Neural cell (in vitro differentiated cells): ENCODE data around the gene SLC19A1. TPM values are rescaled to one million over a fixed set of nuclear protein-coding genes. Genes with fewer than 3 reads are reported as not detected.

Experiments used
- H2AFZ ChIP-seq: fragments of 200-600, 300-800 bp; sonication (generic), shearing (Covaris generic); 2 replicates; pipeline ENCODE4 v1.6.0; 2014; ENCODE audit warnings: low read depth, mild to moderate bottlenecking, antibody characterized with exemption, low read length, moderate library complexity
- H3F3A ChIP-seq: fragments of 200-600 bp; shearing (Covaris generic); 2 replicates; pipeline ENCODE4 v1.6.1; 2016; ENCODE audit warnings: mild to moderate bottlenecking, moderate library complexity, mixed read lengths, antibody characterized with exemption, low read length; ENCODE audit not compliant: insufficient read depth, poor library complexity, severe bottlenecking
- H3K27ac ChIP-seq: fragments of 200-600, 300-800 bp; sonication (generic), shearing (Covaris generic); 2 replicates; pipeline ENCODE4 v1.5.1; 2014; ENCODE audit warnings: mild to moderate bottlenecking, low read length, moderate library complexity
- H3K27me3 ChIP-seq: fragments of 300-800, 200-600 bp; sonication (generic), shearing (Covaris generic); 2 replicates; pipeline ENCODE4 v1.6.0; 2014; ENCODE audit warnings: mild to moderate bottlenecking, low read depth, low read length, moderate library complexity; ENCODE audit not compliant: insufficient read depth
- H3K36me3 ChIP-seq: fragments of 300-800, 200-600 bp; sonication (generic), shearing (Covaris generic); 2 replicates; pipeline ENCODE4 v1.5.1; 2014; ENCODE audit warnings: mild to moderate bottlenecking, antibody characterized with exemption, low read length, moderate library complexity; ENCODE audit not compliant: insufficient read depth
- H3K4me2 ChIP-seq: fragments of 300-800, 200-600 bp; sonication (generic), shearing (Covaris generic); 2 replicates; pipeline ENCODE4 v1.6.0; 2014; ENCODE audit warnings: mild to moderate bottlenecking, low read length
- H3K4me3 ChIP-seq: fragments of 300-800, 200-600 bp; sonication (generic), shearing (Covaris generic); 2 replicates; pipeline ENCODE4 v1.5.1; 2014; ENCODE audit warnings: mild to moderate bottlenecking, low read length, moderate library complexity
- H3K79me2 ChIP-seq: fragments of 200-600 bp; shearing (Covaris generic); replicated peaks from 2 replicates; pipeline ENCODE4 v1.6.0; 2014; ENCODE audit warnings: mild to moderate bottlenecking, low read length, moderate library complexity; ENCODE audit not compliant: insufficient read depth
- H3K9ac ChIP-seq: fragments of 300-800, 200-600 bp; sonication (generic), shearing (Covaris generic); 2 replicates; pipeline ENCODE4 v1.6.1; 2016; ENCODE audit warnings: mild to moderate bottlenecking, low read length, mixed read lengths
- H3K9me2 ChIP-seq: fragments of 200-600 bp; shearing (Covaris generic); 2 replicates; pipeline ENCODE4 v1.6.1; 2016; ENCODE audit warnings: mild to moderate bottlenecking, low read length, mixed read lengths; ENCODE audit not compliant: insufficient read depth
- H3K9me3 ChIP-seq: fragments of 200-600, 300-800 bp; sonication (generic), shearing (Covaris generic); 2 replicates; pipeline ENCODE4 v1.6.1; 2016; ENCODE audit warnings: mild to moderate bottlenecking, mixed run types, low read length, moderate library complexity, mixed read lengths
- H4K20me1 ChIP-seq: fragments of 200-600 bp; shearing (Covaris generic); 2 replicates; pipeline ENCODE4 v1.6.1; 2016; ENCODE audit warnings: mild to moderate bottlenecking, mixed run types; ENCODE audit not compliant: insufficient read depth
- CTCF ChIP-seq: fragments of 450-650 bp; IDR thresholded peaks from 2 replicates; pipeline ENCODE4 v1.5.1; 2014; ENCODE audit warnings: antibody characterized with exemption, mild to moderate bottlenecking, moderate library complexity; ENCODE audit not compliant: poor library complexity, severe bottlenecking
- EP300 ChIP-seq: fragments of 450-650 bp; conservative IDR thresholded peaks from 2 replicates; pipeline ENCODE4 v1.6.1; 2014; ENCODE audit warnings: antibody characterized with exemption, mild to moderate bottlenecking, moderate library complexity; ENCODE audit not compliant: poor library complexity, severe bottlenecking
- EZH2 ChIP-seq: fragments of 200-600, 300-800 bp; shearing (Covaris generic), sonication (generic); IDR thresholded peaks from 2 replicates; pipeline ENCODE4 v1.6.1; 2014; ENCODE audit warnings: antibody characterized with exemption, low read length, borderline replicate concordance, mild to moderate bottlenecking; ENCODE audit not compliant: insufficient read depth, poor library complexity, severe bottlenecking
- MXI1 ChIP-seq: fragments of 450-650 bp; conservative IDR thresholded peaks from 2 replicates; pipeline ENCODE4 v1.6.1; 2014; ENCODE audit warnings: antibody characterized with exemption, mild to moderate bottlenecking; ENCODE audit not compliant: poor library complexity, severe bottlenecking
- POLR2AphosphoS5 ChIP-seq: IDR thresholded peaks from 2 replicates; pipeline ENCODE4 v1.6.1; 2012
- RAD21 ChIP-seq: fragments of 450-650 bp; conservative IDR thresholded peaks from 2 replicates; pipeline ENCODE4 v1.6.1; 2014; ENCODE audit warnings: antibody characterized with exemption, mild to moderate bottlenecking, moderate library complexity
- REST ChIP-seq: IDR thresholded peaks from 2 replicates; pipeline ENCODE4 v1.6.1; 2012; ENCODE audit warnings: borderline replicate concordance
- SMC3 ChIP-seq: fragments of 450-650 bp; conservative IDR thresholded peaks from 2 replicates; pipeline ENCODE4 v1.6.1; 2014; ENCODE audit warnings: antibody characterized with exemption, mild to moderate bottlenecking, moderate library complexity; ENCODE audit not compliant: poor library complexity
- TAF1 ChIP-seq: IDR thresholded peaks from 2 replicates; pipeline ENCODE4 v1.6.1; 2012; ENCODE audit warnings: low read depth
- polyA plus RNA-seq: library from polyadenylated mRNA; depleted of rRNA; stranded (reverse); fragments of >200 nt; gene quantifications from 2 replicates; pipeline ENCODE4 v1.2.3, GENCODE V29; 2014

Gene SLC19A1
- polyA plus RNA-seq, 1 donor from 2014 or later = 2.9 TPM

DNA sequence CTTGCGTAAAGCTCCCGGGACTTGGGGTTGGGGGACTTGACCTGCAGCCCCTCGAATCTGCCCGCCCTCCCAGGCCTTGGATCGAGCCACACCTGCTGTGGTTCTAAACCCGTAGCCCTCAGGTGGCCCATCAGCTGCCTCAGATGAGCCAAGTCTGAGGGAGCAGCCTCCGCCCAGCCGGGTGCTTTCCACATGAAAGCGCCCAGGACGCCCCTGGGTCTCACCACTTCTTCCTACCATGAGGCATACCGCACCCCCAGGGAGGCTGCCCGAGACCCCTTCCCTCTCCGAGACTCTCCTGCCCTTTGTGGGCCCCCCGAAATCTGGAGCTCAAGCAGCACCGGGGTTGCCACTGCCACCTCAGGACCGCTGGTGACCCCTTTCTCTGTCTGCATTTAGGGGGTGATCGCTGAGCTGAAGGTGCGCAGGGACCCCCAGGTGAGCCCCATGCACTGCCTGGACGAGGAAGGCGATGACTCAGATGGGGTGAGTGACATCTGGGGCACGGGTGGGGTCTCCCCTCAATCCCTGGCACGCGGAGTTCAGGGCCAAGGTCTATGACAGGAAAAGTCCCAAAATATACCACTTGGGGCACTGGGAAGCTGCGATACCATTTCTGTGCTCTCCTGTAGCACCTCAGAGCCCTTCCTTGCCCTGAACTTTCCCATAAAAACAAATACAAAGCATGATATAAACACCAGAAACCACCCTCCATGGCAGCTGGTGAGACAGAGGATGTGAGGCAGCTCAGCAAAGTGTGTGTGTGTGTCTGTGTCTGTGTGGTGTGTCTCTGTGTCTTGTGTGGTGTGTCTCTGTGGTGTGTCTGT is 68.5 kb downstream of the SLC19A1 start (continued):
- TF ChIP-seq RAD21 = no peak

- Histone ChIP-seq H3K9ac (no peak overlapping the region), H3K79me2 (no peaks in the 10 kb centered on the region), H3K4me3 (no peak overlapping the region), H3K27me3 (no peaks in the 10 kb centered on the region), H3K27ac (no peak overlapping the region), H3K4me2 (no peak overlapping the region), H3K9me2 (no peaks in the 10 kb centered on the region), H3K9me3 (no peaks in the 10 kb centered on the region), H4K20me1 (no peaks in the 10 kb centered on the region), H3F3A (no peaks in the 10 kb centered on the region), H3K36me3 (no peaks in the 10 kb centered on the region), H2AFZ (no peak overlapping the region)
- no peak for TF ChIP-seq MXI1
These were observed 69.5 kb downstream of the SLC19A1 start for GRCh38 chr21:45472445-45473365.

- TF ChIP-seq POLR2AphosphoS5 (no peak), RAD21 (no peak), REST (no peak), MXI1 (no peak), CTCF (no peak), TAF1 (no peak), SMC3 (no peak), EP300 (no peak), EZH2 (no peak)
- Histone ChIP-seq H3K27ac (no peak overlapping the region), H3K9me3 (no peaks in the 10 kb centered on the region), H3K4me2 (no peak overlapping the region), H3K79me2 (no peaks in the 10 kb centered on the region), H3K36me3 (no peaks in the 10 kb centered on the region), H3K9me2 (no peaks in the 10 kb centered on the region), H2AFZ (no peak overlapping the region), H3K27me3 (no peaks in the 10 kb centered on the region), H4K20me1 (no peaks in the 10 kb centered on the region), H3K4me3 (no peak overlapping the region), H3F3A (no peaks in the 10 kb centered on the region), H3K9ac (no peak overlapping the region)
These were observed 70.6 kb downstream of the SLC19A1 start for GRCh38 chr21:45471525-45472221.
